NK-92 treated with Interleukin-12 subunit alpha and Interleukin-12 subunit beta, amount 100 ng/mL, for 24 hours (cell line): Measurements from ENCODE around the gene INCA1.

Source experiments
- DNase-seq: peaks from one replicate; lab custom pipeline; 2025; lab: John Stamatoyannopoulos, UW

INCA1 gene

DNA sequence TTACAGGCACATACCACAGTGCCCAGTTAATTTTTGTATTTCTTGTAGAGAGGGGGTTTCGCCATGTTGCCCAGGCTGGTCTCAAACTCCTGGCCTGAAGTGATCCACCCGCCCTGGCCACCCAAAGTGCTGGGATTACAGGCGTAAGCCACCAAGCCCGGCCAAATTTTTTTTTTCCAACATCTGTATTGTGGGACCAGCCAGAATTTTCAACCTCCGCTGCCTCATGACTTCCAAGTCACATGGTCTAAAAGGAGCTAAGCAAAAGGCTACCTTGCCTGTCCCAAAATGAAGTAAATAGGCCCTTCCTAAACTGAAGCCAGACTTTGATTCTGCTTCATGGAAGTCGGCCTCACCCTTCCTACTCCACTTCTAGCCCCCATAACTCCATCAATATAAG lies 25.5 kb downstream of the INCA1 start:
- no peak for DNase-seq

DNA sequence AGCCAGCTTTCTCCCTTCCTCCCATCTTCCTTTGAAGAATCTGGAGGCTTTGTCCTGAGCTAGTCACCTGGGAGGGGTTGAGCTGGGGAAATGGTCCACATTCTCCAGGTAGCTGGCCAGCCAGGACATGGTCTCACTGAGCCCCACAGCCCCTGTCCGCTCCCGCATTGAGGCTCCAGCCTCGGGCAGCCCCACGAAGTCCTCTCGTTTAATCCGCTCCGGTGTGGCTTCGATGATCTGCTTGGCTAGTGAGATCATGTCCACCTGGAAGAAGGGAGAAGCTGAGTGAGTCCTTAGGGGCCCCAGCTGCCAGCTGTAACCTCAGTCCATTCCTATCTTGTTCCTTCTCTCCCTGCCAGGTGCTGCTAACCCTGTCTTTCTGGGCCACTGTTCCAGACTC lies 27.0 kb downstream of the INCA1 start:
- DNase-seq = no peak

DNA sequence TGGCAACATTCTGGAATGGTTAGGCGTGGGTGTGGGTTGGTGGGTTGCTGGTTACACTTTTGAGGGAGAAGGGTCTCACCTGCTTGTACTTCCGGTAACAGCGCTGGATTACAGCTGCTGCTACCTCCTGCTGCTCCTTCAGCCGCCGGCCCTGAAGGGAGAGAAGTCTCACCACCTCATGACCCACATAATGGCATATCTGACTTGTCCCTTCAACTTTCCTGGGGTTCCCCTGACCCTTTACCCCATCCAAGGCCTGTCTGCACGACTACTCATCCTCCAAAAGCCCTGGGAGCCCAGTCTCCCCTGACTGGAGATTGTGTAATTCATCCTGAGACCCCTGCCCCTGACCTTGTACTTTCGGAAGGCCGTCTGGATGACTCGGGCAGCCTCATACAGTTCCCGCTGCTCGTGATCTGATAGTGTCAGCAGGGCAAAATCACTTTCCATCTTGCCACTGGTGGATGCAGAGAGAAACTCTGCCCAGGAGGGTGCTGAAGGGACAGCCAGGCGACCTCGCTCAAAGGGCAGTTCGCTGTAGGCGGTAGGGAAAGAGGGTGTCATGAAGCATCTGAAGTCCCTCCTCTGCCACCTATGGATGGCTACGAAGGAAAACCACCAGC lies 27.7 kb downstream of the INCA1 start:
- no peak for DNase-seq

DNA sequence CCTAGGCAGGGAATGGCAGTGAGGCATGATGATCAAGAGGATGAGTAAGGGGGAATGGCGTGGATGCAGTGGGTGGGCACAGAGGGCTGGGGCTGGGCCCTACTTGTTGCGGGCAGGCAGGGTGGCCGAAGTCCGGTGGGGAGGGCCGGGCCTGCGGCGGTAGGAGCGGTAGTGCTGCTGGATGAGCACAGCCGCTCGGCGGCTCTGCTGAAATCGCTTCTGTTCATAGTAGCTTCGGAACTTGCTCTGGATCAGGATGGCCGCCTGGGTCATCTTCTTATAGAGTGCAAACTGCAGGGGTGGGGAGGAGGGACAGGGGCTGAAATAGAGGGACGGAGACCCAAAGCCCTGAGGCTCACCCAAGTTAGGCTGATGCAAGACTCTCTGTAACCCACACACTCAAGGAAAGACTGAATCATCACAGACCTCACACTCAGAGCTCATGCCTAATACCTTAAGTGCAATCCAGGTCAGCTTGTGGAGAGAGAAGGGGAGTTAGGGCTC lies 28.2 kb downstream of the INCA1 start:
- DNase-seq = peak; percentile 25

DNA sequence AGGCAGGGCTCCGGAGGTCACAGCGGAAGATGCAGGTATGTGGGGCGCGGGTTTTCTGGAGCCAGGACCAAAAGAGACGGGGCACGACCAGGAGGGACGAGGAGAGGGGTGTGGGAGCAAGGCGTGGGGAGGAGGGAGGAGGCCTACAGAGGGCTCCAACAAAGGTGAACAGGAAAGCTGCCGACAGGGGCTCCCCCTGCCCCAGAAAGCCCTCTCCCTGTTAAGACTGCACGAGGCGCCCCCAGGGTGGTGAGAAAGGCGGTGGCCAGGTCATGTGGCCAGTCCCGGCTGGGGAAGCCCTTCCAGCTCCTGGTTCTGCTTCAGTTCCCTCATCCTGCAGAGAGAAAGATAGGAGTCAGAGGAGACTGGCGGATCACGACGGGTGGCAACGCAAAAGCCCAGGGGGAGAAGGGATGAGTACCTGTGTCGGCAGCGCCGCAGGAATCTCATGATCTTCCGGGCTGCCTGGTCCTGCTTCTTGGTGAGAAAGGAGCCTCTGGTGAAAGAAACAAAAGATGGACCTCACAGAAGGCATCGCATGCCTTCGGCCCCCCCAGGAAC lies 28.8 kb downstream of the INCA1 start:
- no peak for DNase-seq

DNA sequence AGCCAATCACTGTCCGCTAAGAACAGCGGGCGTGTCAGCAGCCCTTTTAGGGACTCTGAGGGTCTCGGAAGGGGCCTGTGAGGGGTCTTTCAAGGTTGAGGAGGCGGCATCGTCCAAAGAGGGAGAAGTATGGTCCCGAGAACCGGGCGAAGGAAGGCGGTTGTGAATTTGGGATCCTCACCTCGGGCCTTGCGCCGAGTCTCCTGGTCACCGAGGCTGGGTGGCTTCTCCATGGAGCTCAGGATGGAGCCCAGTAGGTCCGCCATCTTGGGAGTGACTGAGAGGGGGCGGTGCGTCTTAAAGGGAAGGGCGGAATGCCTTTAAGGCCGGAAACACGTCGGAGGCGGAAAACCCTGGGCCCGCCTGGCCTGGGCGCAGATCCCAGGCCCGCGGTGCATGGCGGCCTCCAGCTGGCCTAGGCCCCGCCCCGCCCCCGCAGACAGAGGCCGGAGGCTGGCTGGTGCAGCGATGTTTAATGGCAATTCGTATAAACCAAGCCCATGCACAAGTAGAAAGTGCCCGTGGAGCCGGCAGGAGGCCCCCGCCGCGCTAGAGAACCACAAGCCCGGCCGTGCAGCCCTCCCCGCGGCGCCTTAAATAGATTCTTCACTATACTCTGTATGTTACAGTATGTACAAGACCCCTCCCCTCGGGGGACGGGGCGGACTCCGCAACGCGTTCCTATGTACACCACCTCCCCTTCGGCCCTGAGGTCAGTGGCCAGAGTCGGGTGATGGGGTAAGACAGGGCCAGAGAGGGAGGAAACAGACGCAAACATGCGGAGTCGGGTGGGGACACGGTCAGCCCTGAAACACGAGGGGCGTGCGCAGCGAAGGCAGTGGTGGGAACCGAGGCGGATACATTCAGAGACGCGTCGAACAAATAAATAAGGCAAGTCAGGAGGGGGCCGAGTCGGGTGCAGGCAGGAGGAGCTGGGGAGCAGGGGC lies 29.5 kb downstream of the INCA1 start, which contains the start of gene SPAG7:
SPAG7 (minus strand) TSS at position 279 of the 947 bp plus-strand sequence; CDS start at position 266, 13 bp downstream.
- peak; percentile 77 for DNase-seq

DNA sequence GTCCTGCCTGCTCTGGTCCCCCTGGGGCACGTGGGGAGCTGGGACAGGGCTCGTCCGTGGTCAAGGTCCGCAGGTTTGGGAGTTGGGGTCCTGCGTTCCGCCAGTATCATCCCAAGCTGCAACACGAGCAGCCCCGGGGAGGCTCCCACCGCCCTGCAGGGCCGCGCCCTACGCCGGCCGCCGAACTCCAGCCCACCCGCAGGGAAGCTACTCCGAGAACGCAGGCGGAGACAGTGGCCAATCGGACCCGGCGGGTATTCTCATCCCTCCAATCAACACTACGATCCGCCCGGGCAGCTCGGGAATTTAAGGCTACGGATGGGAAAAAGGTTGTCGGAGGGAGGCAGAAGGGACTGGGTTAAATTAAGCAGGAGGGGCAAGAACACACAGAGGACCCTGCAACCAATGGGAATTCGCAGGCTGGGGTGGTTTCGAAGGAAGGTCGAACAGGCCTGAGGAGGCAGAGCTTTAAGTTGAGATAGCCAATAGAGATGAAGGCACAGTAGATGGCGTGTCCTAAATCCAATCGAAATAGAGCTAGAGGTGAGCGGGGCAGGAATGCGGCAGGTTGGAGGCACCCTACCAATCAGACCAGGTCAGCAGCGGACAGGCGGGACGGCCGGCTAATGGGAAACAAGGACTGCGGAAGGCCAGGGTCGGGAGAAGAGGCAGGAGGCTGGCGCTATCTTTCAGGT lies 30.3 kb downstream of the INCA1 start:
- peak; percentile 87 for DNase-seq

DNA sequence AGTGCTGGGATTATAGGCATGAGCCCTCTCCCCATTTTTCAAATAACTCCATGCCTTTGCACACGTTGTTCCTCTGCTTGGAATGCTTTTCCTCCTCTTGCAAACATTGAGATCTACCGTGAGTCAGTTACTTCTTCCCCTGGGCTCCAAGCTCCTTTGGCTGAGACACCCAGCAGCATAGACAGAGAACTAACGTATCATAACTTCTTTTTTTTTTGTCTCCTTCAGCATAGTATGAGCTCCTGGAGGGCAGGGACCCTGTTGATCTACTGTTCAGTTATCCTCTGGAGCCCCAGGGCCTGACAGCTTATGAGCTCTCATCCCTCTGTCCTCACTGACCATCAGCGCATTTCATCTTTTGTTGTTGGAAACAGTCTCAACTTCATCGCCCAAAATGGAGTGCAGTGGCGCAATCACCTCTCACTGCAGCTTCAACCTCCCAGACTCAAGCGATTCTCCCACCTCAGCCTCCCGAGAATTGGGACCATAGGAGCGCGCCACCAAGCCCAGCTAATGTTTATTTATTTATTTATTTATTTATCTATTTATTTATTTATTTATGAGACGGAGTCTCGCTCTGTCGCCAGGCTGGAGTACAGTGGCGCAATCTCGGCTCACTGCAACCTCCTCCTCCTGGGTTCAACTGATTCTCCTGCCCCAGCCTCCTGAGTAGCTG lies 31.9 kb downstream of the INCA1 start:
- no peak for DNase-seq

DNA sequence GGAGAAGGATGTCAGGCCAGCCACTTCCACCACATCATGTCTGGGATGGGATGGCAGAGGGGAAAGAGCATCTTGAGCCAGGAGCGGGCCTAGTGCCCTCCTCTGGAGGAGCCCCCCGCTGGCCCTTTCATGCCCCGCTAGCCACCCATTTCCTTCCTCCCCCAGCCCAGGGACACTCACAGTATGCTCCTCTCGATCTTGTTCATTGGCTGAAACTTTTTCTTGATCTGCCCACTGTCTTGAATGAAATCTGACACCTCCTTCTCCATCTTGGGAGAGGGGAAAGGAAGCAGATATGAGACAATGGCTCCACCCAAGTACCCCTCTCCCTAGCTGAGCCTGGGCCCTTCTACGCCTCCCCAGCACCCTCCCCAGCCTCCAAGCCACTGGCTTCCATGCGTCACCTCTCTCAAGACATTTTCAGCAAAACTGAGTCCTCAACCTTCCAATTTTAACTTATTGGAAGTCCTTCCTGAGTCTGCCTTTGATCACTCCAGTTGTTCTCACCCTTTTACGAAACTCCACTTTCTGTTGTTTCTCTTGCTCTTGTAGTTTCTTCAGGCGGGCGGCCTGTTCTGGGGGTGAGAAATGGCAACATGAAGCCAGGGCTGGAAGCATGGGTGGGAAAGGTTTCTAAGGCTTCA lies 36.9 kb downstream of the INCA1 start:
- no peak for DNase-seq

DNA sequence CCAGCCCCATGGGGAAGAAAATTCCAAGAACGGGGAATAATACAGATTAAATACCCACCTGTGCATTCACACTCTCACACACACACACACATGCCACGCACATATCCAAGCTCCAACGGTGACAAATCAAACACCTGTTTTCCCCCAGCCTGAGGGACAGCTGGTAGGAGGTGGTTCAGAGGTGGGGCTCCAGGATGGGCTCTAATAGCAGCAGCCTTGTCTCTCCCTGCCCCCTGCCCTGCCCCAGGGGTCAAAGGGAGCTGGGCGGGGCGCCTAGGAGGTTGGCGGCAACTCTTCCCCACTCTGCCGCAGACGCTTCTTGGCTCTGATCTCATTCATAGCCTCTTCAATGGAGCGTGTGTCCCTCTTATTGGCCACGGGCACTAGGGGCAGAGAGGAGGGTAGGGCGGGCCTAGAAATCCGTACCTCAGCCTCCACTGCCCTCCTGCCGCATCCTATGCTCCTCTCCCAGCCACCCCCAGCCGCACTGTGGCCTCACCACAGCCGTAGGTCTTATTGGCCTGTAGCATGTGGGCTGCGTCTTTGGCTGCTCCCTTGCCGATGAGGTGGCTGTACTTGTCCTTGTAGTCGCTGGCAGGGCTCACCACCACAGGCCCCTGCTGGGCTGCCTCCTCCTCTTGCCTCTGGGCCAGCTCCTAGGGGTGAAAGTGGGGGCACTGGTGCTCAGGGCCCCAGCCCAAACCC lies 37.9 kb downstream of the INCA1 start:
- DNase-seq = no peak

DNA sequence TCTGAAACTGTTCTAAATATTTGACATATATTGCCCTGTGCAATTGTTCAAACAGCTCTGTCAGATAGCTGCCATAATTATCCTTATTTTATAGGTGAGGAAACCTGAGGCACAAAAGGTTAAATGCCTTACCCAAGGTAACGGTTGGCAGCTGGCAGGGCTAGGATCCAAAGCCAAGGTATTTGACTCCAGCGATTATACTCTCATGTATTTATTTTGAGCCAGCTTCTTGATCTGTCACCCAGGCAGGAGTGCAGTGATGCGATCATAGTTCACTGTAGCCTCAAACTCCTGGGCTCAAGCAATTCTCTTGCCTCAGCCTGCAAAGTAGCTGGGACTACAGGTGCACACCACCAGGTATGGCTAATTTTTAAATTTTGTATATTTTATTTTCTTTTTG lies 39.2 kb downstream of the INCA1 start:
- DNase-seq = no peak

DNA sequence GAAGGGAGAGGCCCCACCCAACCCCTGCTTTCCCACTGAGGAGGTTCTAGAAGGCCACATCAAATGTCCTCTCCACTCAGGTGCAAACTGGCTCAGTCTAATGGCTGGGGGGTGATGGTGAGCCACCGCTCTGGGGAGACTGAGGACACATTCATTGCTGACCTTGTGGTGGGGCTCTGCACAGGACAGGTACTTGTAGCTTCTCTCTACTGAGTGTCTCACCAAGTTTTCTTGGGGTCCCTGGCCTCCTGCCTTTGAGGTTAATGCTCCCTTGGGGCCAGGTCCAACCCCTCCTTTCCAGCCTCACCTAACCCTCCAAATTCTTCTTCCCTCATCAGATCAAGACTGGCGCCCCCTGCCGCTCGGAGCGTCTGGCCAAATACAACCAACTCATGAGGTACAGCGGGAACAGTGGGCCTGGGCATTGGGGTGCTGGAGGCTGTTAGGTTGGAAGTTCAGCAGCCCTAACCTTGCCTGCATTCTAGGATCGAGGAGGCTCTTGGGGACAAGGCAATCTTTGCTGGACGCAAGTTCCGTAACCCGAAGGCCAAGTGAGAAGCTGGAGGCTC lies 40.7 kb downstream of the INCA1 start:
- no peak for DNase-seq

DNA sequence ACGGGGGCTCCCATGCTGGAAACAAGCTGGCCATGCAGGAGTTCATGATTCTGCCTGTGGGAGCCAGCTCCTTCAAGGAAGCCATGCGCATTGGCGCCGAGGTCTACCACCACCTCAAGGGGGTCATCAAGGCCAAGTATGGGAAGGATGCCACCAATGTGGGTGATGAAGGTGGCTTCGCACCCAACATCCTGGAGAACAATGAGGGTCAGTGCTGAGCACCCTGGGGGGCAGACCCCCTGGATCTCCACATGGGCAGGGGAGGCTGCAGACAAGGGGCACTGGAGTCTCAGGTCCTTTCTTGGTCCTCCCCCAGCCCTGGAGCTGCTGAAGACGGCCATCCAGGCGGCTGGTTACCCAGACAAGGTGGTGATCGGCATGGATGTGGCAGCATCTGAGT lies 42.2 kb downstream of the INCA1 start:
- no peak for DNase-seq

DNA sequence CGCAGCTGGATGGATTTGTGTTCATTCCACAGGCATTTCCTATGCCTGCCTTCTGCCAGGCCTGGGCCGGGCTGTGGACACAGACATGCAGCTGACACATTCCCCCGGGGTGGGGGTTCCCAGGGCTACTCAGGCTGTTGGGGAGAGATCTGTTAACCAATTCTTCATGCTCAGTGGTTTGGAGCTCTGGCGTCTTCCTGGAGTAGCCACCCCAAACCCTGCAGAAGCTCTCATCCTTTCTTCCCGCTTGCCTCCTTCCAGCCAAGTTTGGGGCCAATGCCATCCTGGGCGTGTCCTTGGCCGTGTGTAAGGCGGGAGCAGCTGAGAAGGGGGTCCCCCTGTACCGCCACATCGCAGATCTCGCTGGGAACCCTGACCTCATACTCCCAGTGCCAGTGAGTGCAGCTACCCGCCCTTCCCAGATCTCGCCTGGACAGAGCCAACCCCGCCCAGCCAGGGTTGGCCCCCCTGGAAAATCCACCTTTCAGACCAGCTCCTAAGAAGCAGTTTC lies 43.8 kb downstream of the INCA1 start:
- DNase-seq = no peak

DNA sequence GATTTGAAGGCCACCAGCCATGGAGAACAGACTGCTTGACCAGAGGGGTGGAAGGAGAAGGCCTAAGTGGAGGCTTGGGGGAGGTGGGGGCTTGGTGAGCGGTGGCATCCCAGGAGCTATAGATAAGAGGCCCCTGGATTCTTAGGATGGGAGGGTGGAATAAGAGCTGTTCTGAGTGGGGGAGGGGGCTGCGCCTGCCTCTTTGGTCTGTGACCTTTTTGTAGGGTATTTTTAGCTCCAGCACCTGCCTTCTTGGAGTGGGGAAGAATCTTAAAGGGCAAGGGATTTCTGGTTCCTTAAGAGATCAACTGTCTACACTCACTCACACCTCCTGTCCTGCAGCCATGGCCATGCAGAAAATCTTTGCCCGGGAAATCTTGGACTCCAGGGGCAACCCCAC lies 45.8 kb downstream of the INCA1 start:
- DNase-seq = no peak

DNA sequence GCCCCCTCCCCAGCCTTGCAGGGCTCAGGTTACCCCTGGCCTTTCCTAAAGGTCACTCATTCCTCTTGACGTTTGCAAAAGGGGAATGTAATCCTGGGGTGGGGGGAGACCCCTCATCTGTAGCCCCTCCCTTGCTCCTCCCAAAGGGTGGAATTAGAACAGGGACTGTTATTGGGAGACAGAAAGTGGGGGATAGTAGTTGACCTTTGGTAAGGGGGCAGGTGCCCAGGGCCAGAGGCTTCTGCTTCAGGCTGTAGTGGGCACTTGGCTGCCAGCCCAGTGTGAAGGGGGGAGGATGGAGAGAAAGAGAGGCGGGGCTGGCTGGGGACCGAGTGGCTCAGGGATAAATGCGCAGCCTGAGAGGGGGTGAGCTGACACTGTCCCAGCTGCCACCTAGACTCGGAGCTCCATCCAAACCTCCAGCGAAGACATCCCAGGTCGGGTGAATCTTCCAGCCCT lies 46.5 kb downstream of the INCA1 start, which contains the start of gene ENO3:
ENO3 (plus strand) TSS at position 374 of the 459 bp plus-strand sequence. CDS start 711 bp downstream, outside the sequence.
- DNase-seq = no peak

DNA sequence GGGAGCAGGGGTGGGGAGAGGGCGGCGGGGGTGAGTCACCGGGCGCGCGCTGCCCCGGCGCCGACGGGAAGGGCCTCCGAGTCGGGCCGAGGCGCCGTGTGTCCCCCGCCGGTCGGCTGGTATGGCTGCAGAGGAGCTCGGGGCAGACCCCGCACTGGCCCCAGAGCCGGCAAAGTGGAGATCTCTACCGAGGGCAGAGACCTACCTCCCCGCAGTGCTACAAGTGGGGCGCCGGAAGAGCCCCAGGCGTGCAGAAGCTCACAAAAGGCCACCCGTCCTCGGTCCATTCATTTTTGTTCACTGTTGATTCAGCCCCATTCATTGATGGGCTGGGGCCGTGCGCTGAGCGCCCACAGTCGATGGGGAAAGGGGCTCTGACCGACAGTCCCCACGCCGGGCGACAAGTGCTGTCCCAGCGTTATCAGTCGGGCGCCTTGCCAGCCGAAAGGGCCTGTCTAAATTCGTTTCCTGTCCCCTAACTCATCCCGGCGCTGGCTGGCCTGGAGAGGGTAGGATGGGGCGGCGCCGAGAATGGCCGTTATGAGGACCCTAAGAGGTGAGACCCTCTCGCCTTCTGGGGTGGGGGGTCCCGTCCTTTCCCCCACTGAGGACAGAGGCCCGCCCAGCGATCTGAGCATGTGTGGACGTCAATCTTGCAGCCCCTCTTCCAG lies 47.1 kb downstream of the INCA1 start:
- no peak for DNase-seq

DNA sequence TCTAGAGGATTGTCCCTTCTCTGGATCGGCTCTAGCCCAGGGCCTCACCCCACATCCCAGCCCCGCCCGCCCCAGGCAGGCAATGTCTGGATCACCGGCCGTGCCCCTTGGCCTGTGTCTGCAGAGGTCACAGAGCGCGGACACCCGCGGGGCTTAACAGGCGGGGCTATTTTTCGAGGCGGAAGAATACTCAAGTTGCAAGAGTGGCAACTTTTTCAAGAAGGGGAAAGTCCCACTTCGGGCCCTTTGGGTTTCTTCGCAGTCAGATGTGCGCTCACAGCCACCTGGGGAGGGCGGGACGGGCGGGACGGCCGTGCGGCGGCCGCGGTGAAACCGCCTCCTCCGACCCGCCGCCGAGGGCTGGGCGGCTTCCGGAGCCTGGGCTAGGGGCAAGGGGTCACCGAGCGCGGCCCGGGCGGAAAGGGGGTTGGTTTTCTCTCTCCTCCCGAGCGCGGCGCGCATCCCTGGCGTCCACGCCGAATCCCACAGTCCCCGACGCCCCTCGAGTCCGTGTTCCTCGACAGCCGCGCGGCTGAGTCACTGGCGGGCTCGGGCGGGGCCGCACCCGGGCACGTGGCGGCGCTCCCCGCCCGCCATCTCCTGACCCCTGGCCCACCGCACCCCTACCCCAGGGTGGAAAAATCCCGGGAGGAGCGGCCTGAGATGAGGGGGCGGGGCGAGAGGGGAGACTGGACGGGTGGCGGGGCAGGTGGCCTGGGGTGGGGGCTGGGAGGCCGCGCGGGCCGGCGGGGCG lies 47.8 kb downstream of the INCA1 start:
- peak; percentile 68 for DNase-seq
